A549 (cell line): ENCODE results near the gene IGFL3. TPM values are rescaled to one million over a fixed set of nuclear protein-coding genes. Genes with fewer than 3 reads are reported as not detected.

Experiments used
- ATAC-seq, 2 experiments: fragments of 200-7000 bp in 1 of 2; fragments of >200 bp in 1 of 2; cut with Nextera tagmentation in 1 of 2; cut with Tn5 transposase in 1 of 2; 3 replicates each; pipeline versions ENCODE4 v1.8.0 to v1.9.1; 2018 to 2020; ENCODE audit warnings: mild to moderate bottlenecking in 1 of 2, moderate library complexity in 1 of 2
- CTCF ChIA-PET: fragments of 300-600 bp; sonication (Branson Sonifier 250); formaldehyde crosslinking; extraction: SDS; loops from one replicate; lab custom pipeline; 2021; ENCODE audit warnings: antibody characterized with exemption, inconsistent platforms; lab: Yijun Ruan, JAX
- POLR2A ChIA-PET: fragments of 350-600 bp; formaldehyde crosslinking; extraction: SDS; loops from one replicate; lab custom pipeline; 2021; ENCODE audit warnings: antibody characterized with exemption, inconsistent platforms; lab: Yijun Ruan, JAX
- DNase-seq, 2 experiments: peaks; one replicate each; pipeline versions ENCODE4 v3.0.0 to v3.0.0-alpha.2; 2011 to 2016; ENCODE audit warnings: low read depth in 1 of 2, low spot score in 1 of 2
- FAIRE-seq: peaks from 2 replicates; lab custom pipeline; 2011; peaks lifted over from hg19 to GRCh38; lab: Jason Lieb, UNC
- H3K27ac ChIP-seq, 2 experiments: fragments of >200 bp; sonication (Bioruptor Twin); formaldehyde crosslinking; 3 replicates each; pipeline ENCODE4 v1.5.1; 2016 to 2017
- H3K4me1 ChIP-seq: fragments of >200 bp; sonication (Bioruptor Twin); formaldehyde crosslinking; 3 replicates; pipeline ENCODE4 v1.6.1; 2016
- H3K4me2 ChIP-seq: fragments of >200 bp; sonication (Bioruptor Twin); formaldehyde crosslinking; 3 replicates; pipeline ENCODE4 v1.6.1; 2016
- H3K4me3 ChIP-seq: fragments of >200 bp; sonication (Bioruptor Twin); formaldehyde crosslinking; 3 replicates; pipeline ENCODE4 v1.5.1; 2016
- H3K9me3 ChIP-seq: fragments of >200 bp; sonication (Bioruptor Twin); formaldehyde crosslinking; 3 replicates; pipeline ENCODE4 v1.6.1; 2016
- BHLHE40 ChIP-seq: IDR thresholded peaks from 2 replicates; pipeline ENCODE4 v1.6.1; 2012; ENCODE audit warnings: low read depth, low read length, inconsistent platforms
- CHD2 ChIP-seq: fragments of 150-350 bp; IDR thresholded peaks from 2 replicates; pipeline ENCODE4 v1.6.1; 2014; ENCODE audit warnings: low read length; ENCODE audit not compliant: partially characterized antibody
- FOSB ChIP-seq: fragments of 250-450 bp; sonication (Bioruptor Pico); IDR thresholded peaks from 2 replicates; pipeline ENCODE4 v1.5.0; 2020; ENCODE audit warnings: mild to moderate bottlenecking, moderate library complexity
- FOSL2 ChIP-seq, 2 experiments: fragments of 450-650 bp in 1 of 2; fragments of >200 bp in 1 of 2; sonication (Bioruptor Twin) in 1 of 2; formaldehyde crosslinking; IDR thresholded peaks; 2 replicates each; pipeline versions ENCODE4 v1.5.0 to v1.6.1; 2016 to 2020; ENCODE audit warnings: mild to moderate bottlenecking in 1 of 2, moderate library complexity in 1 of 2
- GATA3 ChIP-seq: IDR thresholded peaks from 2 replicates; pipeline ENCODE4 v1.6.1; 2012; ENCODE audit warnings: borderline replicate concordance
- HDAC2 ChIP-seq: fragments of 200-600 bp; sonication (generic); IDR thresholded peaks from 2 replicates; pipeline ENCODE4 v1.6.1; 2016
- HEYL ChIP-seq: fragments of 250-450 bp; sonication (Bioruptor Pico); IDR thresholded peaks from 2 replicates; pipeline ENCODE4 v1.8.0; 2021; ENCODE audit warnings: mild to moderate bottlenecking, moderate library complexity
- JUNB ChIP-seq: fragments of >200 bp; sonication (Bioruptor Twin); formaldehyde crosslinking; IDR thresholded peaks from 2 replicates; pipeline ENCODE4 v1.6.1; 2016
- KDM1A ChIP-seq: fragments of 200-600 bp; sonication (generic); IDR thresholded peaks from 2 replicates; pipeline ENCODE4 v1.6.1; 2016; ENCODE audit warnings: low read depth, mild to moderate bottlenecking
- MAFK ChIP-seq: fragments of 450-650 bp; IDR thresholded peaks from 2 replicates; pipeline ENCODE4 v1.6.1; 2014; ENCODE audit not compliant: partially characterized antibody
- RARB ChIP-seq: fragments of 250-450 bp; sonication (Bioruptor Pico); IDR thresholded peaks from 2 replicates; pipeline ENCODE4 v1.8.0; 2021; ENCODE audit warnings: mild to moderate bottlenecking, moderate library complexity
- ZNF302 ChIP-seq: fragments of 250-450 bp; sonication (Bioruptor Pico); IDR thresholded peaks from 2 replicates; pipeline ENCODE4 v1.9.0; 2021; ENCODE audit warnings: inconsistent platforms, mild to moderate bottlenecking, moderate library complexity
- ZSCAN20 ChIP-seq: fragments of 250-450 bp; sonication (Bioruptor Pico); IDR thresholded peaks from 2 replicates; pipeline ENCODE4 v1.8.0; 2022; ENCODE audit warnings: mild to moderate bottlenecking, moderate library complexity
- WGBS: methylation state at CpG from one replicate; pipeline ENCODE4 v1.1.6; 2017; ENCODE audit errors: missing lambda C conversion rate; 5-methylcytosine and 5-hydroxymethylcytosine counted together
- polyA plus RNA-seq, 4 experiments: library from polyadenylated mRNA; depleted of rRNA in 3 of 4; stranded (reverse); fragments of >200 nt; fragmentation: RNase III in 1 of 4; extraction: RNeasy Plus Mini Kit Qiagen cat#74134 plus additional on column Dnase treatment in 1 of 4; gene quantifications; 2 replicates in 3 of 4; 3 replicates in 1 of 4; pipeline ENCODE4 v1.2.3, GENCODE V29; 2011 to 2017
- TF ChIP-seq, protein P1 (sequence below): fragments of 250-450 bp; sonication (Bioruptor Pico); IDR thresholded peaks from 2 replicates; pipeline ENCODE4 v1.5.0; 2020; ENCODE audit warnings: low read depth, mild to moderate bottlenecking, moderate library complexity
- TF ChIP-seq, protein P2 (sequence below): fragments of 150-350 bp; IDR thresholded peaks from 2 replicates; pipeline ENCODE4 v1.6.1; 2014; ENCODE audit warnings: low read depth, mild to moderate bottlenecking, low read length
- TF ChIP-seq, protein P3 (sequence below): fragments of >200 bp; sonication (Bioruptor Twin); formaldehyde crosslinking; IDR thresholded peaks from 3 replicates; pipeline ENCODE4 v1.6.1; 2016
- TF ChIP-seq, protein P4 (sequence below): fragments of >200 bp; sonication (Bioruptor Twin); formaldehyde crosslinking; IDR thresholded peaks from 3 replicates; pipeline ENCODE4 v1.5.1; 2016

IGFL3 gene
- polyA plus RNA-seq, 2 of the 4 experiments (the other 2 are of a cell fraction) = 1.1 TPM; not detected in 1

DNA sequence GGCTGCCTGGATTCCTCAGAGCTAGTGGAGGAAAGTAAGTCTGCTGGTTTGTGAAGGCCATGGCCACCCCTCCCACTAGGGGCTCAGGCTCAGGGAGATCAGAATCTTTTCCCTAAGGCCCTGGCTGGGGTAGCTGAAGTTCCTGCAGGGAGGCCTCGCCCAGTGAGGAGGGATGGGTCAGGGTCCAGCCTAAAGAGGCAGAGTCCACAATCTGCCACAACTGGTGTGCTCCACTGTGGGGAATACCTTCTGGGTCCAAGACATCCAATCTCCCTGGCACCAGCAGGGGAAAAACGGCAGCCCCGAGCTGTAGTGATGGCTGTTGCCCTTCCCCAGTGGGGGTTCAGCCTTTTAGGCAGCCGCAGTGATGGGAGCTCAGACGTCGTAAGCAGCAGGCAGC, 23.2 kb downstream of the IGFL3 start:
- Histone ChIP-seq H3K27ac (no peak overlapping the region), H3K4me2 (no peak overlapping the region), H3K4me3 (no peak overlapping the region), H3K4me1 (no peaks in the 10 kb centered on the region), H3K9me3 (peaks cover 18% of the 10 kb centered on the region)
- FAIRE-seq (no peak), ATAC-seq (no peak), DNase-seq (no peak)
- no peak for TF ChIP-seq HDAC2
- TF ChIP-seq KDM1A = no peak
- TF ChIP-seq, protein P1, sequence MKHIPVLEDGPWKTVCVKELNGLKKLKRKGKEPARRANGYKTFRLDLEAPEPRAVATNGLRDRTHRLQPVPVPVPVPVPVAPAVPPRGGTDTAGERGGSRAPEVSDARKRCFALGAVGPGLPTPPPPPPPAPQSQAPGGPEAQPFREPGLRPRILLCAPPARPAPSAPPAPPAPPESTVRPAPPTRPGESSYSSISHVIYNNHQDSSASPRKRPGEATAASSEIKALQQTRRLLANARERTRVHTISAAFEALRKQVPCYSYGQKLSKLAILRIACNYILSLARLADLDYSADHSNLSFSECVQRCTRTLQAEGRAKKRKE (CRISPR knock-in tag) = no peak
- TF ChIP-seq HEYL = no peak
- no peak for TF ChIP-seq FOSB (CRISPR knock-in tag)
- TF ChIP-seq, protein P2, sequence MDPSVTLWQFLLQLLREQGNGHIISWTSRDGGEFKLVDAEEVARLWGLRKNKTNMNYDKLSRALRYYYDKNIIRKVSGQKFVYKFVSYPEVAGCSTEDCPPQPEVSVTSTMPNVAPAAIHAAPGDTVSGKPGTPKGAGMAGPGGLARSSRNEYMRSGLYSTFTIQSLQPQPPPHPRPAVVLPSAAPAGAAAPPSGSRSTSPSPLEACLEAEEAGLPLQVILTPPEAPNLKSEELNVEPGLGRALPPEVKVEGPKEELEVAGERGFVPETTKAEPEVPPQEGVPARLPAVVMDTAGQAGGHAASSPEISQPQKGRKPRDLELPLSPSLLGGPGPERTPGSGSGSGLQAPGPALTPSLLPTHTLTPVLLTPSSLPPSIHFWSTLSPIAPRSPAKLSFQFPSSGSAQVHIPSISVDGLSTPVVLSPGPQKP = no peak
- no peak for TF ChIP-seq GATA3
- TF ChIP-seq ZNF302 (CRISPR knock-in tag) = no peak
- TF ChIP-seq ZSCAN20 (CRISPR knock-in tag) = no peak
- no peak for TF ChIP-seq MAFK
- TF ChIP-seq, protein P3, sequence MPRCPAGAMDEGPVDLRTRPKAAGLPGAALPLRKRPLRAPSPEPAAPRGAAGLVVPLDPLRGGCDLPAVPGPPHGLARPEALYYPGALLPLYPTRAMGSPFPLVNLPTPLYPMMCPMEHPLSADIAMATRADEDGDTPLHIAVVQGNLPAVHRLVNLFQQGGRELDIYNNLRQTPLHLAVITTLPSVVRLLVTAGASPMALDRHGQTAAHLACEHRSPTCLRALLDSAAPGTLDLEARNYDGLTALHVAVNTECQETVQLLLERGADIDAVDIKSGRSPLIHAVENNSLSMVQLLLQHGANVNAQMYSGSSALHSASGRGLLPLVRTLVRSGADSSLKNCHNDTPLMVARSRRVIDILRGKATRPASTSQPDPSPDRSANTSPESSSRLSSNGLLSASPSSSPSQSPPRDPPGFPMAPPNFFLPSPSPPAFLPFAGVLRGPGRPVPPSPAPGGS = no peak
- TF ChIP-seq CHD2 = no peak
- ChIA-PET CTCF (interaction anchor here (0.9 to 7.8 kb wide), 10 partner anchors 11 to 242 kb away, joined by 3 to 55 read pairs (median 4); no protein-coding TSS in a partner anchor), POLR2A (no interaction called here)
- WGBS = 46% methylated on average over 6 of the region's 6 CpGs

DNA sequence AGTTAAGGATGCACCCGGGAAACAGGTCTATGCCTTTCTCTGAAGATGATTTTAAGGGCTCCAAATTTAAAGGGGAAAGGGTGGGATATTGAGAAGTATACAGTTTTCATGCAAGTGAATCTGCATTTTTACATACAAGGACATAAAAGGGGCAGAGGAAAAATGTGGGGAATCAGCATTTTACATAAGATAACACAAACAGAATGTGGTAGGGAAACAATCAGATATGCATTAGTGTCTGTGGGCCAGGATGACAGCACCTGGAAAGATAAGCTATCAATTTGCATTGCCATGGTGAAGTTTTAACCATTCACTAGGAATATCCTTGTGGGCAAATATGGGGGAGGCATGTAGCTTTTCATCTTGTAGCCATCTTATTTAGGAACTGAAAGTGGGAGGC, 24.1 kb downstream of the IGFL3 start:
- Histone ChIP-seq H3K4me3 (no peak overlapping the region), H3K27ac (no peak overlapping the region), H3K9me3 (peaks cover 18% of the 10 kb centered on the region)
- CTCF ChIA-PET = interaction anchor here (1.0 to 7.8 kb wide), 6 partner anchors 12 to 165 kb away, joined by 4 to 55 read pairs (median 6); no protein-coding TSS in a partner anchor
- WGBS = 14% methylated on average over 1 of the region's 1 CpG
- TF ChIP-seq JUNB (no peak), FOSL2 (IDR thresholded peaks at IDR 0.05) (no peak), FOSL2 (CRISPR knock-in tag; IDR thresholded peaks at IDR 0.05) (no peak), MAFK (peak; percentile 61), RARB (CRISPR knock-in tag) (no peak)
- TF ChIP-seq, protein P1 (CRISPR knock-in tag) = no peak
- TF ChIP-seq, all 56 proteins: peak for 1
- FAIRE-seq (no peak), DNase-seq (no peak), ATAC-seq (no peak)
- H3K4me2 ChIP-seq = no peak overlapping the region
- POLR2A ChIA-PET = no interaction called here
- H3K4me1 ChIP-seq = no peaks in the 10 kb centered on the region

DNA sequence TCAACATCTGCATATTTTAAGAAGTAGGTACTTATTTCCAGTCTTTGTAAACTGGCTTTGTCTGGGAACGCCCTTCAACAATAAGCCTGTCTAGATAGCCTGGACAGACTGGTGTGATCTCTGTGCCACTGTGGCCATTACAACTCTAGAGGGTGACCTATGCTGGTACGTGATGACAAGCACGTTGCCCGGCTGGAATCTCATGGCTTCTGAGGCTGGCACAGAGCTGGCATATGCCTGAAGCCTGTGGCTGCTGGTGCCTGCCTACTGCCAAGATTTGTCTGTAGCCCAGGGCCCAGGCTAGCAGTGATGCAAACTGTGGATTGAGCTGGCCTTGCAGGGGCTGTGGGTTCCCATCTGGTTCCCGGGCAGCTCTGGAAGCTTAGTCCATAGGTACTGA, 34.0 kb downstream of the IGFL3 start:
- FAIRE-seq (no peak), ATAC-seq (no peak), DNase-seq (no peak)
- Histone ChIP-seq H3K27ac (no peak overlapping the region), H3K4me1 (no peaks in the 10 kb centered on the region), H3K4me2 (no peak overlapping the region), H3K4me3 (no peak overlapping the region), H3K9me3 (peaks cover 45% of the 10 kb centered on the region)
- POLR2A ChIA-PET = no interaction called here
- 64% methylated on average over 5 of the region's 5 CpGs for WGBS
- TF ChIP-seq FOSB (CRISPR knock-in tag) = no peak
- TF ChIP-seq, protein P4, sequence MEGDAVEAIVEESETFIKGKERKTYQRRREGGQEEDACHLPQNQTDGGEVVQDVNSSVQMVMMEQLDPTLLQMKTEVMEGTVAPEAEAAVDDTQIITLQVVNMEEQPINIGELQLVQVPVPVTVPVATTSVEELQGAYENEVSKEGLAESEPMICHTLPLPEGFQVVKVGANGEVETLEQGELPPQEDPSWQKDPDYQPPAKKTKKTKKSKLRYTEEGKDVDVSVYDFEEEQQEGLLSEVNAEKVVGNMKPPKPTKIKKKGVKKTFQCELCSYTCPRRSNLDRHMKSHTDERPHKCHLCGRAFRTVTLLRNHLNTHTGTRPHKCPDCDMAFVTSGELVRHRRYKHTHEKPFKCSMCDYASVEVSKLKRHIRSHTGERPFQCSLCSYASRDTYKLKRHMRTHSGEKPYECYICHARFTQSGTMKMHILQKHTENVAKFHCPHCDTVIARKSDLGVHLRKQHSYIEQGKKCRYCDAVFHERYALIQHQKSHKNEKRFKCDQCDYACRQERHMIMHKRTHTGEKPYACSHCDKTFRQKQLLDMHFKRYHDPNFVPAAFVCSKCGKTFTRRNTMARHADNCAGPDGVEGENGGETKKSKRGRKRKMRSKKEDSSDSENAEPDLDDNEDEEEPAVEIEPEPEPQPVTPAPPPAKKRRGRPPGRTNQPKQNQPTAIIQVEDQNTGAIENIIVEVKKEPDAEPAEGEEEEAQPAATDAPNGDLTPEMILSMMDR = no peak
- TF ChIP-seq BHLHE40 = no peak
- CTCF ChIA-PET = interaction anchor here (0.6 to 19.9 kb wide), 5 partner anchors 9 to 223 kb away, joined by 4 to 854 read pairs (median 32); no protein-coding TSS in a partner anchor
